ENCODE results near the gene APLP1. TPM values are rescaled to one million over a fixed set of nuclear protein-coding genes. Genes with fewer than 3 reads are reported as not detected.

APLP1 gene
- total RNA-seq, 4 donors from 2014 or later = 1.6 to 5.6 (median 2.3) TPM

GRCh38 chr19:35871611-35872010 is 3.2 kb downstream of the APLP1 start:
- DNase-seq (ENCODE audit: low spot score in 2 of 2) = no peak
- H3K4me3 ChIP-seq (ENCODE audit: low read depth, poor library complexity, severe bottlenecking) = no peak overlapping the region
- TF ChIP-seq CTCF (IDR thresholded peaks at IDR 0.05) (no peak), POLR2A (IDR thresholded peaks at IDR 0.05) (no peak)
- intact Hi-C loops (cut with DNase I; ENCODE audit: low total_unique reads) = no loop called here
- 85 to 86% methylated on average over 12 of the region's 12 CpGs for WGBS, 2 donors

- WGBS, 2 donors = 87 to 90% methylated on average over 5 of the region's 5 CpGs
- TF ChIP-seq CTCF (IDR thresholded peaks at IDR 0.05) (no peak), POLR2A (IDR thresholded peaks at IDR 0.05) (no peak)
- H3K4me3 ChIP-seq (ENCODE audit: low read depth, poor library complexity, severe bottlenecking) = no peak overlapping the region
- DNase-seq (ENCODE audit: low spot score in 2 of 2) = no peak
- intact Hi-C loops (cut with DNase I; ENCODE audit: low total_unique reads) = no loop called here
Measured at GRCh38 chr19:35872180-35872579, 3.8 kb downstream of the APLP1 start.

GRCh38 chr19:35874392-35874930 is 6.1 kb downstream of the APLP1 start:
- intact Hi-C loops (cut with DNase I; ENCODE audit: low total_unique reads) = no loop called here
- DNase-seq (ENCODE audit: low spot score in 2 of 2) = no peak
- H3K4me3 ChIP-seq (ENCODE audit: low read depth, poor library complexity, severe bottlenecking) = no peak overlapping the region
- WGBS, 2 donors = 92 to 95% methylated on average over 32 of the region's 32 CpGs
- TF ChIP-seq POLR2A (IDR thresholded peaks at IDR 0.05) (no peak), CTCF (IDR thresholded peaks at IDR 0.05) (no peak)

GRCh38 chr19:35879068-35879467 is 10.7 kb downstream of the APLP1 start:
- DNase-seq (ENCODE audit: low spot score in 2 of 2) = no peak
- WGBS, 2 donors = 39 to 54% methylated on average over 16 to 22 of the region's 23 CpGs
- no peak for TF ChIP-seq POLR2A (IDR thresholded peaks at IDR 0.05)
- TF ChIP-seq CTCF (IDR thresholded peaks at IDR 0.05) = no peak
- H3K4me3 ChIP-seq (ENCODE audit: low read depth, poor library complexity, severe bottlenecking) = no peak overlapping the region
- intact Hi-C loops (cut with DNase I; ENCODE audit: low total_unique reads) = no loop called here

- TF ChIP-seq POLR2A (IDR thresholded peaks at IDR 0.05) (no peak), CTCF (IDR thresholded peaks at IDR 0.05) (no peak)
- no peak overlapping the region for H3K4me3 ChIP-seq (ENCODE audit: low read depth, poor library complexity, severe bottlenecking)
- 1 to 2% methylated on average over 28 of the region's 28 CpGs for WGBS, 2 donors
- intact Hi-C loops (cut with DNase I; ENCODE audit: low total_unique reads) = loop anchor here (5.0 kb wide), 1 partner anchor 52 kb away; no protein-coding TSS in a partner anchor
- peak; percentile 81 to 96 for DNase-seq (ENCODE audit: low spot score in 2 of 2)
Measured at GRCh38 chr19:35879770-35880317, 11.5 kb downstream of the APLP1 start.

Data from lower leg skin (tissue), 4 donors.